Sigmoid colon (tissue), 7 donors: ENCODE data around the gene ARMC2. TPM values are rescaled to one million over a fixed set of nuclear protein-coding genes. Genes with fewer than 3 reads are reported as not detected.
A peak's percentile ranks its signal among the peaks of the same experiment; 100 is the strongest.

Experiments
- DNase-seq: peaks from one replicate; pipeline ENCODE4 v3.0.0-alpha.2; 2019
- H3K27ac ChIP-seq, 4 donors: fragments of 200-600 bp; sonication (generic); one replicate each; pipeline ENCODE4 v1.5.1; 2016 to 2019; ENCODE audit warnings: mild to moderate bottlenecking in 1 of 4
- H3K27me3 ChIP-seq, 3 donors: fragments of 200-600 bp; sonication (generic); one replicate each; pipeline ENCODE4 v1.5.1; 2019; ENCODE audit warnings: mild to moderate bottlenecking in 1 of 3
- H3K36me3 ChIP-seq, 4 donors: fragments of 200-600 bp; sonication (generic); one replicate each; pipeline ENCODE4 v1.5.1; 2016 to 2019
- H3K4me1 ChIP-seq, 4 donors: fragments of 200-600 bp; sonication (generic); one replicate each; pipeline ENCODE4 v1.5.1; 2017 to 2019
- H3K4me3 ChIP-seq, 4 donors: fragments of 200-600 bp; sonication (generic); one replicate each; pipeline ENCODE4 v1.5.1; 2017 to 2019; ENCODE audit warnings: mild to moderate bottlenecking in 2 of 4, moderate library complexity in 1 of 4
- H3K9me3 ChIP-seq, 4 donors: fragments of 200-600 bp in 3 of 4; sonication (generic) in 3 of 4; one replicate each; pipeline versions ENCODE4 v1.5.1 to v1.6.1; 2013 to 2019
- EP300 ChIP-seq, 4 donors: sonication (generic); formaldehyde crosslinking; IDR thresholded peaks; one replicate each; pipeline ENCODE4 v1.6.1; 2017; ENCODE audit warnings: antibody characterized with exemption in 4 of 4
- POLR2A ChIP-seq, 2 donors: fragments of 450-650 bp; IDR thresholded peaks; one replicate each; pipeline ENCODE4 v1.6.1; 2016; ENCODE audit warnings: antibody characterized with exemption in 2 of 2, mild to moderate bottlenecking in 2 of 2, moderate library complexity in 2 of 2
- POLR2AphosphoS5 ChIP-seq, 4 donors: sonication (generic); formaldehyde crosslinking; IDR thresholded peaks; one replicate each; pipeline ENCODE4 v1.6.1; 2017; ENCODE audit warnings: antibody characterized with exemption in 4 of 4
- WGBS, 2 donors: extraction: QIAGEN DNeasy Blood & Tissue Kit; methylation state at CpG; one replicate each; pipeline ENCODE4 v1.1.7; 2013; 5-methylcytosine and 5-hydroxymethylcytosine counted together
- intact Hi-C: fragments of 100-400 bp; cut with DNase I; formaldehyde crosslinking; loops from one replicate; pipeline ENCODE4 v1.15.1; 2023
- polyA plus RNA-seq, 3 donors: library from polyadenylated mRNA; stranded (reverse); fragments of 200-250 nt; gene quantifications; one replicate each; pipeline ENCODE4 v1.2.3, GENCODE V29; 2013
- total RNA-seq, 4 donors: library from RNA; depleted of rRNA; stranded (reverse); fragments of >200 nt; gene quantifications; one replicate each; pipeline ENCODE4 v1.1.0, GENCODE V29; 2016
- TF ChIP-seq, protein P1 (sequence below), 4 experiments: fragments of 450-650 bp in 3 of 4; fragments of 200-600 bp in 1 of 4; IDR thresholded peaks; one replicate each; pipeline ENCODE4 v1.5.1; 2016 to 2019; ENCODE audit warnings: antibody characterized with exemption in 4 of 4, mild to moderate bottlenecking in 3 of 4, moderate library complexity in 2 of 4
- donor health status: healthy with polysubstance abuse.
- donor health status: Bipolar disorder and iron deficiency.
- donor health status: healthy.

ARMC2 gene
- total and polyA plus RNA-seq, 7 donors: under 0.01 to 8.6 (median 2.5) TPM

GRCh38 chr6:108903796-108904195 lies 55.6 kb downstream of the ARMC2 start:
- H3K4me3 ChIP-seq: no peak overlapping the region
- TF ChIP-seq POLR2AphosphoS5 (IDR thresholded peaks at IDR 0.05) (no peak), EP300 (IDR thresholded peaks at IDR 0.05) (no peak), POLR2A (IDR thresholded peaks at IDR 0.05) (no peak)
- TF ChIP-seq, protein P1, sequence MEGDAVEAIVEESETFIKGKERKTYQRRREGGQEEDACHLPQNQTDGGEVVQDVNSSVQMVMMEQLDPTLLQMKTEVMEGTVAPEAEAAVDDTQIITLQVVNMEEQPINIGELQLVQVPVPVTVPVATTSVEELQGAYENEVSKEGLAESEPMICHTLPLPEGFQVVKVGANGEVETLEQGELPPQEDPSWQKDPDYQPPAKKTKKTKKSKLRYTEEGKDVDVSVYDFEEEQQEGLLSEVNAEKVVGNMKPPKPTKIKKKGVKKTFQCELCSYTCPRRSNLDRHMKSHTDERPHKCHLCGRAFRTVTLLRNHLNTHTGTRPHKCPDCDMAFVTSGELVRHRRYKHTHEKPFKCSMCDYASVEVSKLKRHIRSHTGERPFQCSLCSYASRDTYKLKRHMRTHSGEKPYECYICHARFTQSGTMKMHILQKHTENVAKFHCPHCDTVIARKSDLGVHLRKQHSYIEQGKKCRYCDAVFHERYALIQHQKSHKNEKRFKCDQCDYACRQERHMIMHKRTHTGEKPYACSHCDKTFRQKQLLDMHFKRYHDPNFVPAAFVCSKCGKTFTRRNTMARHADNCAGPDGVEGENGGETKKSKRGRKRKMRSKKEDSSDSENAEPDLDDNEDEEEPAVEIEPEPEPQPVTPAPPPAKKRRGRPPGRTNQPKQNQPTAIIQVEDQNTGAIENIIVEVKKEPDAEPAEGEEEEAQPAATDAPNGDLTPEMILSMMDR (IDR thresholded peaks at IDR 0.05): no peak
- intact Hi-C loops: no loop called here
- no peak for DNase-seq
- H3K27me3 ChIP-seq: no peaks in the 10 kb centered on the region
- no peak overlapping the region for H3K27ac ChIP-seq
- H3K4me1 ChIP-seq: no peaks in the 10 kb centered on the region
- H3K36me3 ChIP-seq: no peaks in the 10 kb centered on the region
- WGBS, 2 donors: 27 to 59% methylated on average over 1 of the region's 1 CpG
- no peaks in the 10 kb centered on the region for H3K9me3 ChIP-seq

GRCh38 chr6:108904741-108905140 lies 56.5 kb downstream of the ARMC2 start:
- Histone ChIP-seq H3K27me3 (no peaks in the 10 kb centered on the region), H3K27ac (no peak overlapping the region), H3K4me3 (no peak overlapping the region), H3K36me3 (no peaks in the 10 kb centered on the region), H3K9me3 (no peaks in the 10 kb centered on the region), H3K4me1 (no peaks in the 10 kb centered on the region)
- WGBS, 2 donors: 17 to 42% methylated on average over 3 of the region's 3 CpGs
- DNase-seq: no peak
- intact Hi-C loops: no loop called here
- TF ChIP-seq EP300 (IDR thresholded peaks at IDR 0.05) (no peak), POLR2AphosphoS5 (IDR thresholded peaks at IDR 0.05) (no peak), POLR2A (IDR thresholded peaks at IDR 0.05) (no peak)
- TF ChIP-seq, protein P1 (IDR thresholded peaks at IDR 0.05): no peak

DNA sequence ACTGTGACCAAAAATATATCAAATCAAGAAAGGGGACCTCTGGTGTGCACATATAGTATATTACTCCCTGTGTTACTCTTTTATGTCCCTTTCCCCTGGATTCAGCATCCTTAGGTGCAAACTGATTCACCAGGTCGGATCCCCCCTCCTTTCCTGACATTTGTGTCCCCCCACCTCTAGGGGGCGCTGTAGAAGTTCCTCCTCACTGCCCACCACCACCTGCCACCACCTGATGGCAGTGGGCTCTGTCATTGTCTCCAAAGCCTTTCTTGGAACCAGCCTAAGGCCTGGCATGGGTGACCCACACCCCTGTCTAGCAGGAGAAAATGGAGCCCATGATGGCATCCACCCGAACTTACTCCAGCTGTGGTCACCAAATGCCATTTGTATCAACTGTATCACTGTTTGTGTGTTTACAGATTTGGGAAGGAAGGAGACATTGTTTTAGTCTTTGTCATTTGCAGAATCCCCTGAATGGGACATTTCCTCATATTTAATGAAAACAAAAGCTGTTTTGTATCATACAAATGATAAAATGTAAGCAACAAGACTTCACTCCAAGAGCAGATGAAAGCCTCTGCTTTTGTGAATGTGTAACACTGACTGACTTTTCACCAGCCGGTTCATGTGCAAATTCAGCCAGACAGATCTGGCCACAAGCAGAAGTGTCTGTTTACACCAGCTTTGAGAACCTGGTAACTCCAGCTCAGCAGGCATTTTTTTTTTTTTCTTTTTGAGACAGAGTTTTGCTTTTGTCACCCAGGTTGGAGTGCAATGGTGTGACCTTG lies 66.2 kb downstream of the ARMC2 start:
- TF ChIP-seq POLR2A (IDR thresholded peaks at IDR 0.05) (no peak), POLR2AphosphoS5 (IDR thresholded peaks at IDR 0.05) (peak in 3 of 4 donors; percentile 31 to 53 (median 50)), EP300 (IDR thresholded peaks at IDR 0.05) (no peak)
- TF ChIP-seq, protein P1 (IDR thresholded peaks at IDR 0.05): peak in 1 of 4 experiments; percentile 34
- Histone ChIP-seq H3K27ac (peak overlapping the region in 3 of 4 donors; percentile 26 to 47 (median 36)), H3K36me3 (no peaks in the 10 kb centered on the region), H3K4me1 (peaks cover 0 to 7% (median 3%) of the 10 kb centered on the region in 4 donors), H3K27me3 (no peaks in the 10 kb centered on the region), H3K9me3 (no peaks in the 10 kb centered on the region), H3K4me3 (no peak overlapping the region)
- DNase-seq: no peak
- 68 to 78% methylated on average over 4 of the region's 4 CpGs for WGBS, 2 donors
- intact Hi-C loops: loop anchor here (5.0 kb wide), 1 partner anchor 158 kb away; no protein-coding TSS in a partner anchor

- Histone ChIP-seq H3K27me3 (no peaks in the 10 kb centered on the region), H3K4me3 (no peak overlapping the region), H3K27ac (peak overlapping the region in 1 of 4 donors; percentile 10), H3K4me1 (peaks cover 0 to 7% (median 3%) of the 10 kb centered on the region in 4 donors), H3K9me3 (no peaks in the 10 kb centered on the region), H3K36me3 (no peaks in the 10 kb centered on the region)
- intact Hi-C loops: loop anchor here (5.0 kb wide), 1 partner anchor 157 kb away; no protein-coding TSS in a partner anchor
- no peak for DNase-seq
- TF ChIP-seq EP300 (IDR thresholded peaks at IDR 0.05): no peak
- TF ChIP-seq POLR2AphosphoS5 (IDR thresholded peaks at IDR 0.05): no peak
- TF ChIP-seq, protein P1 (IDR thresholded peaks at IDR 0.05): no peak
- TF ChIP-seq POLR2A (IDR thresholded peaks at IDR 0.05): no peak
- 92 to 93% methylated on average over 5 of the region's 5 CpGs for WGBS, 2 donors
Observed at GRCh38 chr6:108915258-108915657, 67.0 kb downstream of the ARMC2 start.
